Ishikawa (cell line): ENCODE results near the gene KREMEN1.

ENCODE experiments used
- CEBPB ChIP-seq: IDR thresholded peaks from 2 replicates; pipeline ENCODE4 v1.6.1; 2012
- EP300 ChIP-seq: IDR thresholded peaks from 2 replicates; pipeline ENCODE4 v1.6.1; 2012; ENCODE audit warnings: borderline replicate concordance
- NFIC ChIP-seq: IDR thresholded peaks from 2 replicates; pipeline ENCODE4 v1.6.1; 2012
- RAD21 ChIP-seq: IDR thresholded peaks from 2 replicates; pipeline ENCODE4 v1.6.1; 2012; ENCODE audit warnings: low read depth
- TAF1 ChIP-seq: IDR thresholded peaks from 2 replicates; pipeline ENCODE4 v1.6.1; 2012; ENCODE audit warnings: low read depth, mild to moderate bottlenecking
- TCF12 ChIP-seq: IDR thresholded peaks from 2 replicates; pipeline ENCODE4 v1.6.1; 2012; ENCODE audit warnings: low read depth
- ZBTB7A ChIP-seq: IDR thresholded peaks from 2 replicates; pipeline ENCODE4 v1.6.1; 2012; ENCODE audit warnings: low read depth
- TF ChIP-seq, protein P1 (sequence below): IDR thresholded peaks from 2 replicates; pipeline ENCODE4 v1.6.1; 2012; ENCODE audit warnings: low read depth, mild to moderate bottlenecking
- TF ChIP-seq, protein P2 (sequence below): IDR thresholded peaks from 2 replicates; pipeline ENCODE4 v1.6.1; 2012
- TF ChIP-seq, protein P3 (sequence below): IDR thresholded peaks from 2 replicates; pipeline ENCODE4 v1.6.1; 2012

DNA sequence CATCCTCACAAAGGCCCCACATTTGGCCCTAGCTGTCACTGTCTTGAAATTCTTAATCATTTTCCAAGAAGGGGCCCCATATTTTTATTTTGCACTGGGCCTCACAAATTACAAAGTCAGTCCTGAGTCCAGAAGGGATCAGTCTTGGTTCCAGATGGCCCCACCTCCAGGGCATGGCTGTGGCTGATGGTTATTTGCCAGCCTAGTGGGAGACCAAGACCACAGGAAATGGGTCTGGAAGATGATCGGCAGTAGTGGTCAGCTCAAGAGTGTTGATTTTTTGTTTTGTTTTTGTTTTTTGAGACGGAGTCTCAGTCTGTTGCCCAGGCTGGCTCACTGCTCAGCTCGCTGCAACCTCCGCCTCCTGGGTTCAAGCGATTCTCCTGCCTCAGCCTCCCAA is 85.7 kb downstream of the KREMEN1 start:
- TF ChIP-seq TCF12: no peak
- TF ChIP-seq RAD21: no peak
- TF ChIP-seq, protein P1, sequence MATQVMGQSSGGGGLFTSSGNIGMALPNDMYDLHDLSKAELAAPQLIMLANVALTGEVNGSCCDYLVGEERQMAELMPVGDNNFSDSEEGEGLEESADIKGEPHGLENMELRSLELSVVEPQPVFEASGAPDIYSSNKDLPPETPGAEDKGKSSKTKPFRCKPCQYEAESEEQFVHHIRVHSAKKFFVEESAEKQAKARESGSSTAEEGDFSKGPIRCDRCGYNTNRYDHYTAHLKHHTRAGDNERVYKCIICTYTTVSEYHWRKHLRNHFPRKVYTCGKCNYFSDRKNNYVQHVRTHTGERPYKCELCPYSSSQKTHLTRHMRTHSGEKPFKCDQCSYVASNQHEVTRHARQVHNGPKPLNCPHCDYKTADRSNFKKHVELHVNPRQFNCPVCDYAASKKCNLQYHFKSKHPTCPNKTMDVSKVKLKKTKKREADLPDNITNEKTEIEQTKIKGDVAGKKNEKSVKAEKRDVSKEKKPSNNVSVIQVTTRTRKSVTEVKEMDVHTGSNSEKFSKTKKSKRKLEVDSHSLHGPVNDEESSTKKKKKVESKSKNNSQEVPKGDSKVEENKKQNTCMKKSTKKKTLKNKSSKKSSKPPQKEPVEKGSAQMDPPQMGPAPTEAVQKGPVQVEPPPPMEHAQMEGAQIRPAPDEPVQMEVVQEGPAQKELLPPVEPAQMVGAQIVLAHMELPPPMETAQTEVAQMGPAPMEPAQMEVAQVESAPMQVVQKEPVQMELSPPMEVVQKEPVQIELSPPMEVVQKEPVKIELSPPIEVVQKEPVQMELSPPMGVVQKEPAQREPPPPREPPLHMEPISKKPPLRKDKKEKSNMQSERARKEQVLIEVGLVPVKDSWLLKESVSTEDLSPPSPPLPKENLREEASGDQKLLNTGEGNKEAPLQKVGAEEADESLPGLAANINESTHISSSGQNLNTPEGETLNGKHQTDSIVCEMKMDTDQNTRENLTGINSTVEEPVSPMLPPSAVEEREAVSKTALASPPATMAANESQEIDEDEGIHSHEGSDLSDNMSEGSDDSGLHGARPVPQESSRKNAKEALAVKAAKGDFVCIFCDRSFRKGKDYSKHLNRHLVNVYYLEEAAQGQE: no peak
- no peak for TF ChIP-seq ZBTB7A
- TF ChIP-seq, protein P2, sequence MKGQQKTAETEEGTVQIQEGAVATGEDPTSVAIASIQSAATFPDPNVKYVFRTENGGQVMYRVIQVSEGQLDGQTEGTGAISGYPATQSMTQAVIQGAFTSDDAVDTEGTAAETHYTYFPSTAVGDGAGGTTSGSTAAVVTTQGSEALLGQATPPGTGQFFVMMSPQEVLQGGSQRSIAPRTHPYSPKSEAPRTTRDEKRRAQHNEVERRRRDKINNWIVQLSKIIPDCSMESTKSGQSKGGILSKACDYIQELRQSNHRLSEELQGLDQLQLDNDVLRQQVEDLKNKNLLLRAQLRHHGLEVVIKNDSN: no peak
- no peak for TF ChIP-seq NFIC
- no peak for TF ChIP-seq TAF1
- TF ChIP-seq, protein P3, sequence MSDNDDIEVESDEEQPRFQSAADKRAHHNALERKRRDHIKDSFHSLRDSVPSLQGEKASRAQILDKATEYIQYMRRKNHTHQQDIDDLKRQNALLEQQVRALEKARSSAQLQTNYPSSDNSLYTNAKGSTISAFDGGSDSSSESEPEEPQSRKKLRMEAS: no peak
- no peak for TF ChIP-seq CEBPB
- no peak for TF ChIP-seq EP300
